Progenitor cell of endocrine pancreas (in vitro differentiated cells): ENCODE data around the gene APBB2. TPM values are rescaled to one million over a fixed set of nuclear protein-coding genes. Genes with fewer than 3 reads are reported as not detected.

Source experiments
- DNase-seq: peaks from one replicate; pipeline ENCODE4 v3.0.0; 2021; ENCODE audit warnings: low spot score; ENCODE audit not compliant: unreplicated experiment
- H3K27ac Mint-ChIP-seq: 2 replicates; pipeline ENCODE4 v1.8.0; 2021; ENCODE audit warnings: mild to moderate bottlenecking, moderate library complexity, mixed read lengths
- H3K27me3 Mint-ChIP-seq: 2 replicates; pipeline ENCODE4 v1.8.0; 2021; ENCODE audit warnings: mixed read lengths
- H3K36me3 Mint-ChIP-seq: 2 replicates; pipeline ENCODE4 v1.8.0; 2022; ENCODE audit warnings: mixed read lengths; ENCODE audit not compliant: insufficient read depth
- H3K4me1 Mint-ChIP-seq: 2 replicates; pipeline ENCODE4 v1.8.0; 2021; ENCODE audit warnings: low read depth, mixed read lengths
- H3K4me3 Mint-ChIP-seq: 2 replicates; pipeline ENCODE4 v1.8.0; 2021; ENCODE audit warnings: low read depth, mild to moderate bottlenecking, moderate library complexity, mixed read lengths
- H3K9me3 Mint-ChIP-seq: 2 replicates; pipeline ENCODE4 v1.8.0; 2021; ENCODE audit warnings: low read depth, mixed read lengths
- total RNA-seq: library from RNA; stranded (reverse); gene quantifications from 2 replicates; pipeline ENCODE4 v1.2.1, GENCODE V29; 2021
- TF ChIP-seq, protein P1 (sequence below): fragments of 200-600 bp; sonication (generic); IDR thresholded peaks from one replicate; pipeline ENCODE4 v1.5.0; 2021; ENCODE audit warnings: antibody characterized with exemption, mild to moderate bottlenecking; ENCODE audit not compliant: unreplicated experiment

APBB2 gene
- total RNA-seq, 1 donor from 2014 or later, result 61.7 TPM

DNA sequence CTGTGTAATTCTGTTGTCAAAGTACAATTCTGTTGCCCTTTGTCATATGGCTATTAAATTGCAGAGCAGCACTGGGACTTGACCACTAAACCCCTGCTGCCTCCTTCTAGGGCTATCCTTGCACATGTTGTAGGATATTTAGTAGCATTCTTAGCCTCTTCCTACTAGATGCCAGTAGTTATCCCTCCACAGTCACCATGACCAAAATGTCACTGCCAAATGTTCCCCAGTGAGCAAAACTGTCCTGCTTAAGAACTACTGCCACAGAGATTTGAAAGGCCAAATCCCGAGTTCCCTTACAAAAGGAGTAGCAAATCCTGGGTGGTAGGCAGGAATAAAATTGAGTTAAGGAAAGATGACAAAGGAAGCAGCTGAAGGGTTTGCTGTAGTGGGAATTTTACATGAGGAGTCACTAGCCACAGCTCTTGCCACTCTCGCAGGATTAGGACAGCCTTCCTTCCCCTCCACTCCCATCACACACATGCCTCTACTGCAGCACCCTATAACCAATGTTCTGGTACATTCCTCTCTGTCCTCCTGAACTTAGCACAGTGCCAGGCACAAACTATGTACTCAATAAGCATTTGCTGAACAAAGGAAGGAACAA, 8.4 kb downstream of the APBB2 start:
- no peaks in the 10 kb centered on the region for H3K36me3 Mint-ChIP-seq
- H3K4me1 Mint-ChIP-seq, result peaks cover 14% of the 10 kb centered on the region
- H3K27me3 Mint-ChIP-seq, result no peaks in the 10 kb centered on the region
- DNase-seq, result no peak
- H3K9me3 Mint-ChIP-seq, result peaks cover 3% of the 10 kb centered on the region
- H3K27ac Mint-ChIP-seq, result no peak overlapping the region
- no peak overlapping the region for H3K4me3 Mint-ChIP-seq
- TF ChIP-seq, protein P1, sequence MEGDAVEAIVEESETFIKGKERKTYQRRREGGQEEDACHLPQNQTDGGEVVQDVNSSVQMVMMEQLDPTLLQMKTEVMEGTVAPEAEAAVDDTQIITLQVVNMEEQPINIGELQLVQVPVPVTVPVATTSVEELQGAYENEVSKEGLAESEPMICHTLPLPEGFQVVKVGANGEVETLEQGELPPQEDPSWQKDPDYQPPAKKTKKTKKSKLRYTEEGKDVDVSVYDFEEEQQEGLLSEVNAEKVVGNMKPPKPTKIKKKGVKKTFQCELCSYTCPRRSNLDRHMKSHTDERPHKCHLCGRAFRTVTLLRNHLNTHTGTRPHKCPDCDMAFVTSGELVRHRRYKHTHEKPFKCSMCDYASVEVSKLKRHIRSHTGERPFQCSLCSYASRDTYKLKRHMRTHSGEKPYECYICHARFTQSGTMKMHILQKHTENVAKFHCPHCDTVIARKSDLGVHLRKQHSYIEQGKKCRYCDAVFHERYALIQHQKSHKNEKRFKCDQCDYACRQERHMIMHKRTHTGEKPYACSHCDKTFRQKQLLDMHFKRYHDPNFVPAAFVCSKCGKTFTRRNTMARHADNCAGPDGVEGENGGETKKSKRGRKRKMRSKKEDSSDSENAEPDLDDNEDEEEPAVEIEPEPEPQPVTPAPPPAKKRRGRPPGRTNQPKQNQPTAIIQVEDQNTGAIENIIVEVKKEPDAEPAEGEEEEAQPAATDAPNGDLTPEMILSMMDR, result no peak

DNA sequence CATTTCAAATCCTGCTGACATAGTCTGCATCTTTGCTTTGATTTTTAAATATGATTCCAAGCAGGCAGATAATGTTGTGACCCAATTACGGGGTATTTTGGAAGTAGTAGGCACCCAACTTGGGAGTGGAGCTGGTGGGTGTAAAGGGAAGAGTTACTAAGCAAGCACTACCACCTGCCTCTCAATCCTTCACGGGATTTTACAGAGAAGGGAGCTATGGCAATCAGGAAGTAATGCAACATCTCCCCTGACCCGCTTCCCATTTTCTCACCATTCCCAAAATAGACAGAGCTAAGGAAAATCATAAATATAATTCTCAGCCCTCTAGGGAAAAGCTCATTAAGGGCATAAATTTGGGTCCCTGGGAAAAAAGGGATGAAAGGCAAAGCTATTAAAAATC, 9.2 kb downstream of the APBB2 start:
- no peak for DNase-seq
- no peak overlapping the region for H3K27ac Mint-ChIP-seq

DNA sequence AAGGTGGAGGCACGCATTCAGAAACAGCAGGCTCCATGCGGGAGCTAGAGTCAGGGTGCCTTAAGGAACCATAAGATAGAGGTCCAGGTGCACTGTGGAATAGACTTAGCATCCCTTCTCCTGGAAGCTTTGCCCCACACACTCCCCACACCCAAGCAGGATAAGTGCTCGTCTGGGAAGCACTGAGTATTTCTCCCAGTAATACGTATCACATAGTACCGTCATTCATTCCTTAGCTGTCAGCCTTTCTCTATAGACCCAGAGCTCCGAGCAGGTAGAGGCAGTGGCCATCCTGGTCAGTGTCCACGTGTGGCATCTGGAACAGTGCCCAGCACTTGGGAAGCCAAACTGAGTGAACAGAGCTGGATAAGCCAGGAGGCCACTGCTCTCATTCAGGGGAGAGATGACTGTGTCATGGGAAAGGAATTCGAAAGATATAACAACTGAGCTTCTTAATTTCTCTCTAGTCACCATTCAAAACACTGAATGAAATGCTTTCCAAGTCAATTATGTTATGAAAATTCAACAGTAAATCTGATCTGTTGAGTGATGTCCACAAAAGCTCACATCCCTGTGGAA, 9.9 kb downstream of the APBB2 start:
- Mint-ChIP-seq H3K4me3 (no peak overlapping the region), H3K36me3 (no peaks in the 10 kb centered on the region), H3K9me3 (peaks cover 3% of the 10 kb centered on the region), H3K27me3 (no peaks in the 10 kb centered on the region), H3K4me1 (peaks cover 14% of the 10 kb centered on the region), H3K27ac (no peak overlapping the region)
- no peak for DNase-seq
- TF ChIP-seq, protein P1, result no peak

More for the DNA sequence above, 9.2 kb downstream of the APBB2 start:
- Mint-ChIP-seq H3K36me3 (no peaks in the 10 kb centered on the region), H3K27me3 (no peaks in the 10 kb centered on the region), H3K4me3 (no peak overlapping the region), H3K9me3 (peaks cover 3% of the 10 kb centered on the region), H3K4me1 (peaks cover 14% of the 10 kb centered on the region)
- TF ChIP-seq, protein P1, result no peak

DNA sequence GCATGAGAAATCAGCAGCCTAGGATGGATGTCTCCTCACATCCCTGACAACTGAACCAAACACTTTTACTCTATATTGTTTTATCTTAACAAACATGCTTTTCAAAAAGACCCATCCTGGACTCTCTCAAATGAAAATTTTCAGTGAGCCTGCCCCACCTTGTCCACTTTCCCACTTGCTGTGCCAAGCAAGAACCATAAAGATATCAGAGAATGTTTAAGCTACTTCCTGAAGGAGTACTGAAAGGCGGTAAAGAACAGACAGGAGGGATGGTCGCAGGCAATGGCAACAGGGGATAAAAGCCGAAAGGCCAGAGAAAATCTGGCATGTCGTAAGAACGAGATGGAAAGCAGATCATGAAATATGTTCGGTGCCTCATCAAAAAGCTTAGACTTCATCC, 10.5 kb downstream of the APBB2 start:
- H3K27ac Mint-ChIP-seq, result no peak overlapping the region

DNA sequence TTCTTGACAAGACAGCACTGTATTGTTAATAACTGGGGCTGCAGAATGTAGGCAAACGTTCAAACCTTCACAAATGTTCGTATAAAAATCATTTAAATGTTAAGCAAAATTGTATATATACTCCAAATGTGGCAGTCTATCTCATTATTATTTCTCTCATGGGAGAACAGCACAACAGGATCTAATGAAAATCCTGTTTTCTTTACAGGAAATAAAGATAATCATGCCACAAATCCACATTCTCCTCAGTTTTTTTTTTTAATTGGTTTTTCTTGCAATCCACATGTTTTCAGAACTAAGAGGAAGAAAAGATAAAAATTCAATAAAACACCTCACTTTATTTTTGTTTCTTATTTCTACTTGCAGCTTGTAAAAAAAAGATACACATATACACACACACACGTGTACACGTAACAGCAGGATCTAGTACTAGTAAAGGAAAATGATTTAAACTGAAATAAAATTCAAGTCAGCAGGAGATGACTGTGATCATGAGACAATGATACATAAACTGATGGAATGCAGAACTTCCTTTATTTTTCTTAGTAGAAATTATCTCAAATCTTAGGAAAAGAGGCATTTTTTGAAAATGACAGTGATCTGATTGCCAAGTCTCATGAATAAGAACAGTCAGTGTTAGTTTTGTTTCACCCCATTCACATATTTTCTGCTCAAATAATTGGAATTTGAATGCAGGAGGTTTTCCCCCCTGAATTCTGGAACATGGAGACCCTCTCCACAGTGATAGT, 11.3 kb downstream of the APBB2 start:
- H3K36me3 Mint-ChIP-seq, result no peaks in the 10 kb centered on the region
- H3K4me3 Mint-ChIP-seq, result no peak overlapping the region
- no peak overlapping the region for H3K27ac Mint-ChIP-seq
- H3K27me3 Mint-ChIP-seq, result no peaks in the 10 kb centered on the region
- peaks cover 12% of the 10 kb centered on the region for H3K4me1 Mint-ChIP-seq
- TF ChIP-seq, protein P1, result no peak
- H3K9me3 Mint-ChIP-seq, result no peaks in the 10 kb centered on the region
- no peak for DNase-seq

More for the DNA sequence above, 10.5 kb downstream of the APBB2 start:
- Mint-ChIP-seq H3K27me3 (no peaks in the 10 kb centered on the region), H3K4me1 (peaks cover 12% of the 10 kb centered on the region), H3K36me3 (no peaks in the 10 kb centered on the region), H3K4me3 (no peak overlapping the region), H3K9me3 (no peaks in the 10 kb centered on the region)
- no peak for DNase-seq
- TF ChIP-seq, protein P1, result no peak
